Measurements from ENCODE around the gene PTPRD. TPM values are rescaled to one million over a fixed set of nuclear protein-coding genes. Genes with fewer than 3 reads are reported as not detected.

Gene PTPRD
- total and polyA plus RNA-seq, 9 of the 15 experiments (the other 6 are each of a cell fraction or from before 2014, with no cell fraction given) = 0.11 TPM; not detected in 8

- no peak for TF ChIP-seq MED1 (CRISPR knock-in tag; IDR thresholded peaks at IDR 0.05; ENCODE audit: borderline replicate concordance)
- no peak for TF ChIP-seq KLF10 (CRISPR knock-in tag; IDR thresholded peaks at IDR 0.05)
- no peak for TF ChIP-seq RFX7 (CRISPR knock-in tag; IDR thresholded peaks at IDR 0.05)
- TF ChIP-seq, protein P1, sequence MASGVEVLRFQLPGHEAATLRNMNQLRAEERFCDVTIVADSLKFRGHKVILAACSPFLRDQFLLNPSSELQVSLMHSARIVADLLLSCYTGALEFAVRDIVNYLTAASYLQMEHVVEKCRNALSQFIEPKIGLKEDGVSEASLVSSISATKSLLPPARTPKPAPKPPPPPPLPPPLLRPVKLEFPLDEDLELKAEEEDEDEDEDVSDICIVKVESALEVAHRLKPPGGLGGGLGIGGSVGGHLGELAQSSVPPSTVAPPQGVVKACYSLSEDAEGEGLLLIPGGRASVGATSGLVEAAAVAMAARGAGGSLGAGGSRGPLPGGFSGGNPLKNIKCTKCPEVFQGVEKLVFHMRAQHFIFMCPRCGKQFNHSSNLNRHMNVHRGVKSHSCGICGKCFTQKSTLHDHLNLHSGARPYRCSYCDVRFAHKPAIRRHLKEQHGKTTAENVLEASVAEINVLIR (CRISPR knock-in tag; IDR thresholded peaks at IDR 0.05) = no peak
- TF ChIP-seq DIDO1 (tag; IDR thresholded peaks at IDR 0.05; ENCODE audit: low read depth) = no peak
- no peak for TF ChIP-seq CBX1 (IDR thresholded peaks at IDR 0.05; ENCODE audit: low read depth)
Measured at GRCh38 chr9:8799206-8799605, 1813.6 kb downstream of the PTPRD start (continued).

DNA sequence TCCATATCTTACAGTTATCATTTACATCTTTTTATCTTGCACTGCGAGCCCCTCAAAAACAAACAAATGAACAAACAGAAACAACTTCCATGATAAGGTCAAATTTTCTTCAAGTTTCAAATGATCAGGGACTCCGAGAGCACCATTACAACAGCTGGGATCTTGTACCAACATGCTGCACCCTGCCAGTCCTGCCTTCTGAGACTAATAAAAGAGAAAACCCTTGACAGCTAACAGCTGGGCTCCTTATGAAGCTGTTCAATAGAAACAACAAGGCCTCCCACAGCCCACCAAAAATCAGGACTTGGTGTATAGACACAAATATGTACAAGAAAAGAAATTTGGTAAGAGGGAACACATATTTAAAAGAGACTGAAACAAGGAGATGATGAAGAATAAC is 1828.0 kb downstream of the PTPRD start:
- H2AFZ ChIP-seq (ENCODE audit: low read depth, low read length) = no peak overlapping the region
- no TSS peak for BruUV-seq (replicated peaks)
- H4K20me1 ChIP-seq (replicated peaks; ENCODE audit: control insufficient read depth, insufficient read depth, low read length) = no peaks in the 10 kb centered on the region
- CTCF ChIA-PET (ENCODE audit: low intra/inter-chr PET ratio) = no interaction called here
- no peak overlapping the region for H3K4me3 ChIP-seq
- FAIRE-seq (no peak), ATAC-seq (no peak), DNase-seq (ENCODE audit: extremely low read depth in 1 of 4, low spot score in 3 of 4) (no peak)
- H3K36me3 ChIP-seq (ENCODE audit: control insufficient read depth, insufficient read depth, low read length) = no peaks in the 10 kb centered on the region
- H3K9ac ChIP-seq (ENCODE audit: insufficient read depth in 1 of 2, low read depth in 2 of 2, low read length in 2 of 2) = no peak overlapping the region
- TF ChIP-seq NELFE (IDR thresholded peaks at IDR 0.05; ENCODE audit: insufficient read depth, insufficient read length) (no peak), ESRRA (IDR thresholded peaks at IDR 0.05; ENCODE audit: borderline replicate concordance, low read depth) (no peak), ZNF253 (CRISPR knock-in tag; conservative IDR thresholded peaks at IDR 0.05) (no peak), SAFB2 (IDR thresholded peaks at IDR 0.05; ENCODE audit: borderline replicate concordance, low read depth, low read length, severe bottlenecking) (no peak), HDGF (IDR thresholded peaks at IDR 0.05) (no peak)
- no peak overlapping the region for H3K27ac ChIP-seq (ENCODE audit: extremely low read depth, low read depth, low read length)
- no peaks in the 10 kb centered on the region for H3K9me3 ChIP-seq (replicated peaks; ENCODE audit: control insufficient read depth, insufficient read depth, low read depth, low read length)
- WGBS (ENCODE audit: insufficient coverage, low coverage, missing lambda C conversion rate) = 6% methylated on average over 2 of the region's 2 CpGs
- no peaks in the 10 kb centered on the region for H3K9me1 ChIP-seq (ENCODE audit: control insufficient read depth, insufficient read depth, low read length)
- in situ Hi-C loops (cut with MboI) = no loop called here
- intact Hi-C loops (cut with micrococcal nuclease) = no loop called here
- no peak overlapping the region for H3K4me2 ChIP-seq (ENCODE audit: insufficient read depth, low read length)
- H3K79me2 ChIP-seq (ENCODE audit: control insufficient read depth, insufficient read depth, low read length) = no peaks in the 10 kb centered on the region
- no peaks in the 10 kb centered on the region for H3K4me1 ChIP-seq (replicated peaks in 1 of 2; ENCODE audit: control insufficient read depth in 2 of 2, insufficient read depth in 2 of 2, low read length in 2 of 2)
- POLR2A ChIA-PET = no interaction called here
- H3K27me3 ChIP-seq (ENCODE audit: control insufficient read depth in 2 of 2, insufficient read depth in 2 of 2, low read length in 2 of 2) = no peaks in the 10 kb centered on the region
